GM21447 (cell line): ENCODE results near the gene MAVS.
A peak's percentile ranks its signal among the peaks of the same experiment; 100 is the strongest.
"Not testable (repeated sequence)": the region's sequence is repeated elsewhere in the genome, so short reads cannot be mapped to it uniquely, and the experiment has no call there.

Source experiments
- ATAC-seq: cut with Tn5 transposase; IDR thresholded peaks from one replicate; pipeline ENCODE4 v1.9.1; 2021; ENCODE audit not compliant: unreplicated experiment

Gene MAVS

DNA sequence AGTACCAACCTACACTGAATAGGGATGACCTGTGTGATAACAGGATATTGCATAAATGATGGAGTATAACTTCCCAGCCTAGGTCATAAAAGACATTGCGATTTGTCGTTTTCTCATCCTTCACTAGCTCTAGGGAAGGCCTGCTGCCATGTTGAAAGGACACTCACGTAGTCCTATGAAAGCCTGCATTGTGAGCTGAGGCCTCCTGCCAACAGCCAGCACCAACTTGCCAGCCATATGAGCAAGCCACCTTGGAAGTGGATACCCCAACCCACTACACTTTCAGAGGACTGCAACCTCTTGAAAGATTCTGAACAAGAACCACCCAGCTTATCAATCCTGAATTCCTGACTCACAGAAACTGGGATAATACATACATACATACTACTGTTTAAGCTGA lies 39.1 kb downstream of the MAVS start:
- ATAC-seq, result no peak

DNA sequence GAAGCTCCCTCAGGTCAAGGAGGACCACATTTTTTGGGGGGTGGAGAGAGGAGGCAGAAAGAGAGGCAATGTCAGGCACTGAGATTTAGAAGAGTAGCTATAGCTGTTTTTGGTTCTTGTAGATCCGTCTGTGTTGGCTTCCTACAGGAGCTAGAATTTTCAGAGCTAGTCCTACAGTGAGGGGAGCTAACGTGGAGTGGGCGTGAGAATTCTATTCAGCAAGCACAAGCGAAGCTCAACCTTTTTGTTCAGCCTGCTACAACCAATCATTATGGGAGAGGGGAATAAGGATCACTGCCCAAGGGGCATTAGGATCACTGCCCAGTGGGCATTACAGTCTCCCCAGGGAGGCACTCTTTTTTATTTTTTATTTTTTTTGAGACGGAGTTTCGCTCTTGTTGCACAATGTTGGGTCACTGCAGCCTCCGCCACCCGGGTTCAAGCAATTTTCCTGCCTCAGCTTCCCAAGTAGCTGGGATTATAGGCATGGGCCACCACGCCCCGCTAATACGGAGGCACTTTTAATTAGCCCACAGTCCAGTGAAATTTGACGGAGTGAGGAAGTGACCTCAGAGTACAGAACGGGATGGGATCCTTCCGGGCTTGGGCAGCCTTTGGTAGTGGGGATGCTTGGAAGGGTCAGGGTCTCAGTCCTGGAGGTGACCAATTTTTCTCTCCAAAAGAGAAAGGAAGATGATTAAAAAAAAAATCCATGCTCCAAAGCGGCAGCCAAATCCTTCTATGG lies 41.4 kb downstream of the MAVS start:
- no peak for ATAC-seq

DNA sequence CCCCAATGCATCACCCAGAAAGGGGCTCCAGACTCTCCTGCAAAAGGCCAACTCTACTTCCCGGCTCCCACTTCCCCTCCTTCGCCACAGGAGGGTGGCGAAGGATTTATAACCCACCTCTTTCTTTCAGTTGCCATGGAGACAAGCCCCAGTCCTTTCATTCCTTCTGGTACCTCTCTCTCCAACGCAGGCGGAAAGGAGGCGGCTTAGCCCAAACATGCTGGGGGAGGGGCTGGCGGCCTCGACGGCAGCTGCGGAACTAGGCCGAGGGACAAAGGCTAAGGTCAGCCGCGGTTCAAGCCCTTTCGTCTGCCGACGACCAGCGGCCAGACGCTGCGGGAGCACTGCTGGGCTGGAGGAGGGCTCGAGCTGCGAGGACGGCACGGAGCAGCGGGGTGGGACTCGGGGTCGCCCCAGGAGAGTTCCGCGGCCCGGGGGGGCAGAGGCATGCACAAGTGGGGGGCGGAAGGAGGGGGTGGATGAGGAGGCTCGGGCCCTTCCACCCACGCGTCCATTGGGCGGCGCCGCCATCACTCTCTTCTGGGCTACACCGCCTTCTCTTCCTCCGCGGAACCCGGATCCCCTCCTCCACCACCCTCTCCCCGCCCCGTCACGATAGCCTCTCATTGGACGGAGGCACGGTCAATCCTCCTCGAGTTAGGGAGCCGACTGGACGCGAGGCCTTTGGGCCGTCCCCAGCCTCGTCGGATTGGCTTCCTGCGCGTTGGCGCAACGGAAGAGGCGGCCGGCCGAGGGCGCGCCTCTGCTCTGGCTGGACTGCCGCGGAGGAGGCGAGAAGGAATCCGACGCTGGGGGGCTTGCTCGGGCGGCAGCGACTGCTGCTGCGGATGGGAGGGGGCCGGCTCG lies 42.2 kb downstream of the MAVS start, which contains the start of gene PANK2:
Gene PANK2, plus strand, starts transcription at position 766 of the 867 bp plus-strand sequence.
- ATAC-seq, result peak; percentile 90

DNA sequence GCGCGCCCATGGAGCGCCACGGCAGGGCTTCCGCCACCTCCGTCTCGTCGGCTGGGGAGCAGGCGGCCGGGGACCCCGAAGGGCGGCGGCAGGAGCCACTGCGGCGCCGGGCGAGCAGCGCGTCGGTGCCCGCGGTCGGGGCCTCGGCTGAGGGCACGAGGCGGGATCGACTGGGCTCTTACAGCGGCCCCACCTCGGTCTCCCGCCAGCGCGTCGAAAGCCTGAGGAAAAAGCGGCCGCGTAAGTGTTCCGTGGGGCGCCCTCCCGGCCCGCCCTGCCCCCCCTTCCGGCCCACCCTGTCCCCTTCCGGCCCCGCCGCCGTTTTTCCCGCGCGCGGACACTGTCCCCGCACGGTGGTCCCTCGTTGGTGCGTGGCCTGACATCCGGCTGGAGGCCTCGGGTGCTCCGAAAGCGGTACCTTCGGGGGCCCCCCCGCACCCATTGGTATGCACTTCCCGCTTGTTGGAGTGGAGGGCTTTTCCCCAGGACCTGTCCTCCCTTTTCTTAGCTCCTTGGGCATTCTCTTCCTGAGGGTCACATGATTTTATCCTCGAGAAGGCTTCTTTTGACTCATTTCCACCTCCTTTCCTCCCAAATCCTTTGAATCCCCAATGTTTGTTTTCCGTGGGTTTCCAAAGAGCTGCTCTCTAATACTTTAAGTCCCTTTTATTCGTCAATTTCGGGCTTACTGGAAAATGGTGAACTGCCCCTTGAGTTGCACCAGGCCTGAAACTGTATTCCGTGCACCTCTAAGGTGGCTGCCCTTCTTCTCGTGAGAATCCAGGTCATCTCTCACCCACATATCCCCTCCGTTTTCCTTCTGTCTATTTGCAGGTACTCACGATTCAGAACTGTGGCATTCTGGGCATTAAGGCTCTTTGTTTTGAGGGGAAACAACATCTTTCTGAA lies 43.1 kb downstream of the MAVS start:
- ATAC-seq, result peak; percentile 21

DNA sequence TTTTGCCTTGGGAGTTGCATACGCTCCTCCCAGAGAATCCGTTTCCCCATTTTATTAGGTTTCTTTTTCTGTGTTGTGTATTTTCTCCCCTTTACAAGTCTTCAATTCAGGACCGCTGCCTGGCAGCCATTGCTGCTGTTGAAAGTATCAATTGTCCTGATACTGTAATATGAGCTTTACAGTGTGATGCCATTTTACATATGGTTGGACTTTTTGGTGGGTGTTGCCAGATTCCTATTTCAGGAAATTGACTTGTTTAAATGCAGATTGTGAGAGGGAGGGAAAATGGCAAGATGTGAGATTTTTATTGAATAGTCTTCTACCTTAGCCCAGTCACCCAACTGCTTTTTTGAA lies 43.7 kb downstream of the MAVS start:
- ATAC-seq, result no peak

DNA sequence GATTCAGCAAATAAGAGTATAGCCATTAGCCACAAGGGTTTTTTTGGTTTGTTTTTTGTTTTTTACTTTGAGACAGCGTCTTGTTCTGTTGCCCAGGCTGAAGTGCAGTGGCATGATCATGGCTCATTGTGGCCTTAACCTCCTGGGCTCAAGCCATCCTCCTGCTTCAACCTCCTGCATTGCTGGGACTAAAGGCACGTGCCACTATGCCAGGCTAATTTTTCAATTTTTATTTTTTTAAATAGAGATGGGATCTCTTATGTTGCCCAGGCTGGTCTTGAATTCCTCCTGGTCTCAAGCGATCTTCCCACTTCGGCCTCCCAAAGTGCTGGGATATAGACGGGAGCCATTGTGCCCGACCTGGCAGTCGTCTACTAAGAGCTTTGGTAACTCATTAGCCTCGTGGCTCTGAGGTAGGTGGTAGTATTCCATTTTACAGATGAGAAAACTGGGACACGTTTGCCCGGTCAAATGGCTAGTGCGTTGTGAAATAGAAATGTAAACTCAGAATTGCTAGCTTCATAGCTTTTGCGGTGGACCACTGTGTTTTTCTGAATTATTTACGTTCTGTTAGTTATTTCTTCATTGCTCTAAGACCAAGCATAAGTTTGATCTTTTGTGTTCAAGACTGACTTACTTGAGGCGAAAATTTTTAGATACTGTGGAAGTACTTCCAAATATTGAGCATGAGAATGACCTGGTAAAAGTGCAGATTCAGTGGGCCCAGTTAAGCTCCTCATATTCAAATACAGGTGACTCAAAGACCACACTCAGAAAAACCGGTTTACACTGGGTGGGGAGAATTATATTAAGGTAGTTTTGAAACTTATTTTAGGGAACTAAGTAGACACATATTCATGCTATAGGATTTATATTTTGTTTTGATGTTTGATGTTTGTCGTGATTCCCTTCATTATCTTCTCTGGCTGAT lies 44.6 kb downstream of the MAVS start:
- ATAC-seq, result no peak

DNA sequence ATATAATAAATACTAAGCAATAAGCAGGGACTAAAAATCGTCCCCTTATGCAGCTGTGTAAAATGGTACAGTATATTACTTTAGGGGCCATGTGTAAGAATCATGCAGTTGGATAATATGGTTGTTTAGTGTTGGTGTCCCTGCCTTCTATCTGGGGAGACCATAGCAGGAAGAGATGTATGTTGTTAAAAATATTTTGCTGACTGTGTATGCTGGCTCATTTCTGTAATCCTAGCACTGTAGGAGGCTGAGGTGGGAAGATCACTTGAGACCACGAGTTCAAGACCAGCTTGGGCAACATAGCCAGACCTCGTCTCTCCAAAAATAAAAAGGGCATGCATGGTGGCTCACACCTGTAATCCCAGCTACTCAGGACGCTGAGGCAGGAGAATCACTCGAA lies 48.2 kb downstream of the MAVS start:
- no peak for ATAC-seq

DNA sequence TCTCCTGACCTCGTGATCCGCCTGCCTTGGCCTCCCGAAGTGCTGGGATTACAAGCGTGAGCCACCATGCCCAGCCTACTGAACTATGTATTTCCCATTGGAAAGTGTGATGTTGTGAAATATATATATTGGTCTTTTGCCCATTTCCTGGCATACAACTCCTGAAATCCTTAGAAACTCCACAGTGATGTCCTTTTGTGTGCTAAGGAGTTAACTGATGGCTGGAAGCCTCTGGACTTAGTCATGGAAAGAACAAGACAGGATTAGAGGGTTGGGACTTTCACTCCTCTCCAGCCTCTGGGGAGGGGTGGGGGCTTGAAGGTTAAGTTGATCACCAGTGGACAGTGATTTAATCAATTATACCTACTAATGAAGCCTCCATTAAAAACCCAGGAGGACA lies 49.7 kb downstream of the MAVS start:
- ATAC-seq, result no peak

DNA sequence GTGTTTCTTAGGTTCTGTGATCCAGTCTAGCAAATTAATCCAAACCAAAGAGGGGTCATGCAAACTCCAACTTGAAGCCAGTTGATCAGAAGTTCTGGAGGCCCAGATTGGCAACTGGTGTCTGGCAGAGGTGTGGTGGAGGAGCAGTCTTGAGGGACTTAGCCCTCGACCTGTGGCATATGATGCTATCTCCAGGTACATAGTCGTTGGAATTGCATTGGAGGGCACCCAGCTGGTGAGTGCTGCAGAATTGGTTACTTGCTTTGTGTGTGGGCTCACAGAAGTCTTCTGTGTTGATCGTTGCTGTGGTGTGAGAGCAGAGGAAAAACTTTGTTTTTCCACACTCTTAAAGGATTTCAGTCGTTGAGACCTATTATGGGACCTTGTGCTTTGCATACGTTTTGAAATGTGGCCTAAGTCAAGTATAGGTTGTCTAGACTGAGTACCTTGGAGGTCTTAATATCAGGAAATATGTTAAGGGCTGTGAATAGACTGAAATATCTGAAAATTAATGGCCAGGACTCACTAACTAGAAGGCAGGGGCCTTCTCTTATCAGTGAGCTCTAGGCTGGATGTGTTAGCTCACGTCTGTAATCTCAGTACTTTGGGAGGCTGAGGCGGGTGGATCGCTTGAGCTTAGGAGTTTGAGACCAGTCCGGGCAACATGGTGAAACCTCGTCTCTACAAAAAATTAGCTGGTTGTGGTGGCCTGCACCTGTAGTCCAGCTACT lies 50.4 kb downstream of the MAVS start:
- no peak for ATAC-seq

DNA sequence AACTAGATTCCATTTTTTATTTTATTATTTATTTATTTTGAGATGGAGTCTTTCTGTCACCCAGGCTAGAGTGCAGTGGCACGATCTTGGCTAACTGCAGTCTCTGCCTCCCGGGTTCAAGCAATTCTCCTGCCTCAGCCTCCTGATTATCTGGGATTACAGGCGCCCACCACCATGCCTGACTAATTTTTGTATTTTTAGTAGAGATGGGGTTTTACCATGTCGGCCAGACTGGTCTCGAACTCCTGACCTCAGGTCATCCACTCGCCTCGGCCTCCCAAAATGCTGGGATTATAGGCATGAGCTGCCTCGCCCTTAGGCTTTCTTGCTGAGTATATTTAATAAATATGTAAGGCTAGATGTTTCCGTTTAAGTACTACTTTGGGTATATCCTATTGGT lies 51.5 kb downstream of the MAVS start:
- not testable (repeated sequence) for ATAC-seq

DNA sequence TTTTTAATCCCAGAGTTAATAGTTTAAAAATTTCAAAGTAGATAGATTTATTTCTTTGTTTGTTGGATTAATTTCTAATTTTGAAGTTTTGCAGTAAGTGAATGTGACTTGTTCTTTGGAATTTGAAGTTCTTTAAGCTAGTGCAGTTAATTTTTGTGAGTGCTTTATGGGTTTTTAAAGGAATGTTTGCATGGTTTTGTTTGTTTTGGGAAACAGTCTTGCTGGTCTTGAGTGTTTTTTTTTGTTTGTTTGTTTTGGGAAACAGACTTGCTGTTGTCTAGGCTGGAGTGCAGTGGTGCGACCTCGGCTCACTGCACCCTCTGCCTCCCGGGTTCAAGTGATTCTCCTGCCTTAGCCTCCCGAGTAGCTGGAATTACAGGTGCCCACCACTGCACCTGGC lies 52.0 kb downstream of the MAVS start:
- no peak for ATAC-seq

DNA sequence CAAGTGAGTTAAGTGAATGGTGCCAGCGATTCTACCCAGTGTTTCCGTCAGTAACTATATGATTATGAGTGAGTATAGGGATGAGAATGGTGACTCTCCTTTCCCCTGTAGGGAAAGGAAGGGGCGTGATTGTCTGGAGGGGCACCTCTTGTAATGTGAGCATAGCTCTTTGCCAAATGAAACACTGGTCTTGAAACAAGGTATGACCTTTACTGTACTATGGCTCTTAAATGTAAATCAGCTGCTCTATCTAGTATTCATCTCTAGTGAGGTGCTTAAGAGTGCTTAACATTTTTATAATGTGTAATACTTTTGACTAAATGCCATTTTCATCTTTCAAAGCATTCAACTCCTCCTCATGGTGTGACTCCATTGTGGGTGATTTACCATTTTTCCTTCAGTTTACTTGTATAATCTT lies 53.6 kb downstream of the MAVS start:
- ATAC-seq, result no peak

DNA sequence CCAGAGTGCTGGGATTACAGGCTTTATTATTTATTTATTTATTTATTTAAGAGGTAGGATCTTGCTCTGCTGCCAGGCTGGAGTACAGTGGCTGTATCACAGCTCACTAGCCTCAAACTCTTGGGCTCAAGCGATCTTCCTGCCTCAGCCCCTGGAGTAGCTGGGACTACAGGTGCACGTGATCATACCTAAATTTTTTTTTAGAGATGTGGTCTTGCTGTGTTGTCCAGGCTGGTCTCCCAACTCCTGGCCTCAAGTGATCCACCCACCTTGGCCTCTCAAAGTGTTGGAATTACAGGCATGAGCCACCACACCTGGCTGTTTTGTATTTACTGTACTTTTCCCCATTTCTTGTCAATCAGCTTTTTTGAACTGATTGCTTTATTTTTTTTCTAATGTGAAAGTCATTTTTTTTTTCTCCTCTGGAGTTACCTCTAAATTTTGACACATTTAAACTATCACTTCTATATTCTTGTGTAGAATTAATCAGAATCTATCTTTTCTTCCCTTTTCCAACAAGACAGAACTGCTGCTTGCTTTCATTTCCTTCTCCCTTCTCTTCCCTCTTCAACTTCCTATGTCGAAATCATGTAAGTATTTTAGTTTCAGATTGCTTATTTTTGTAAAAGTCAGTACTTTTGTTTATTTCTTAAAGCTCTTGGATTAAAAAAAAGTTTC lies 54.5 kb downstream of the MAVS start:
- no peak for ATAC-seq

DNA sequence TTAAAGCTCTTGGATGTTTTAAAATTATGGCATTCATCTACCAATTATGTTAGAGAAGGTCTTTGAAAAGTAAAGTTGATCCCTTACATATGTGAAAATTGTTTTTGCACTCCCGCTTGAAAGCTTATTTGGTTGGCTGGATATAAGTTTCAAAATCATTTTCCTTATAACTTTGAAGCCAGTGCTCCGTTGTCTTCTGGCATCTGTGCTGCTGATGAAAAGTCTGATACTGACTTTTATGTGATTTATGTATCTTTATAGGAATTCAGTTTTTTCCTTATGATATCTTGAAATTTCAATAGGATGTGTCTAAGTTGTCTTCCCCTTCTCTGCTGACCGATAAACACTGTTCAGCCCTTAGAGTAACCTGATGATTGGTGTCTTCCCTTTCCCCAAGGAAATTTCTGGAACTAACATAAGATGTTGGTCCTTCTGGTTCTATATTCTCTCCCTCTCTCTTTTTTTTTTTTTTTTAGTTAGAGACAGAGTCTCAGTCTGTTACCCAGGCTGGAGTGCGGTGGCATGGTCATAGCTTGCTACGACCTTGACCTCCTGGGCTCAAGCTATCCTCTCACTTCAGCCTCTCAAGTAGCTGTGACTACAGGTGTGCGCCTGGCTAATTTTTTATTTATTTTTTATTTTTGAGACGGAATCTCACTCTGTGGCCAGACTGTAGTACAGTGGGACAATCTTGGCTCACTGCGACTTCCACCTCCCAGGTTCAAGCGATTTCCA lies 55.2 kb downstream of the MAVS start:
- ATAC-seq, result no peak

DNA sequence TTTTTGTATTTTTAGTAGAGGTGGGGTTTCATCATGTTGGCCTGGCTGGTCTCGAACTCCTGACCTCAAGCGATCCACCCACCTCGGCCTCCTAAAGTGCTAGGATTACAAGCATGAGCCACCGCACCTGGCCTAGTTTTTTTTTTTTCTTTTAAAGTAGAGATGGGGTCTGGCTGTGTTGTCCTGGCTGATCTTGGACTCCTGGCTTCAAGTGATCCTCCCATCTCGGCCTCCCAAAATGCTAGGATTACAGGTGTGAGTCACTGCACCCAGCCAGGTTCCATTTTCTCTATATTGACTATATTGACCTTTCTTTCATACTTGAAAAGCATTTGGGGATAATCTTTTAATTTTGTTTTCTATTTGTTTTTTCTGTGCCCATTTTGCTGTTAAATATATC lies 55.8 kb downstream of the MAVS start:
- no peak for ATAC-seq

DNA sequence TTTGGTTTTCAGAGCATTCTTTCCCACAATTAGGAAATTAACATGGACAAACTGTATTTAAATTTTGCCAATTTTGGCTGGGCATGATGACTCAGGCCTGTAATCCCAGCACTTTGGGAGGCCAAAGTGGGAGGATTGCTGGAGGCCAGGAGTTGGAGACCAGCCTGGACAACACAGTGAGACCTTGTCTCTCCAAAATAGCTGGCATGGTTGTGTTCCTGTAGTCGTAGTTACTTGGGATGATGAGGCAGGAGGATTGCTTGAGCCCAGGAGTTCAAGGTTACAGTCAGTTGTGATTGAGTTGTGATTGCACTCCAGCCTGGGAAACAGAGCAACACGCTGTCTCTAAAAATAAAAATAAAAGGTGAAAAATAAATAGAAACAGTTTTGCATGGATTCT lies 57.6 kb downstream of the MAVS start:
- ATAC-seq, result no peak

DNA sequence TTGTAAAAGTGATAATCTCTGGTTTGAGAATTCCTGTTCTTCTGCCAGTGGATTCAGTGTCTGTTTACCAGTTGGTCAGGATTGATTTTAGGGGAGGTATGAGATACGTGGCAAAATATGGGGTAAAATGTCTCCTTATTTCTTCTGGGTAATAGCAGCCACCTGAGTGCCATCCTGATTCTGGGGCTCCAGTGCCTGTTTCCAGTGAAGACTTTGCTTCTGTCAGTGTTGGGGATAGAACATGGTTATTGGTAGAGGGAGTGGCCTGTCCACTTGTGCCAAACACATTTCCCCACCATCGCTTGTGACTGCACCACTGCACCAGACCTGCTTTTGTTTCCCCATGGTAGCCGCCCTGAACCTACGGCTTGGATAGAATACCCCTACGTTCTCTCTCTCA lies 58.2 kb downstream of the MAVS start:
- no peak for ATAC-seq
